ENCODE results near the gene CFAP299.

The CFAP299 gene

DNA sequence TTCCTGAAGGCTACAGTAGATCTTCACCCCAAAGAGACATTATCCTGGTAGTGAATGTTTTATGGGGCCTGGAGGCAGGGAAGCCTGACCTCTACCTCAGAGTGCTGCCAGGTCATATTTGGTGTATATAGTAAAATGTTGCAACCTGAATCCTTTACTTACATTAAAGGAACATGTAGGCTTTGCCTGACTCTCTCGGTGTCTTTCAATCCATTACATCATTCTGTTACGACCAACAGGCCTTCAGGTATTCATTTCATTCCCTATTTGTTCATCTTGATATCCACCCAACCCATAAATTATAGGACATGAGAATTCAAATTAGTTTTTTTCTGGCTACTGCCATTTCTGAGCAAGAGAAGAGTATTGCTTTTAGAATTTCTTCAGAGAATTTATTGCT is 116.5 kb downstream of the CFAP299 start:
- Histone ChIP-seq H3K79me2 (ENCODE audit: insufficient read depth, low read length) (no peaks in the 10 kb centered on the region), H4K20me1 (ENCODE audit: low read depth, low read length) (no peaks in the 10 kb centered on the region), H3K9me2 (replicated peaks; ENCODE audit: insufficient read depth, low read length) (no peaks in the 10 kb centered on the region), H3K4me3 (ENCODE audit: insufficient read depth, low read length, poor library complexity, severe bottlenecking) (no peak overlapping the region), H3K4me2 (ENCODE audit: low read depth, low read length, poor library complexity, severe bottlenecking) (no peak overlapping the region), H3K27ac (ENCODE audit: low read depth, low read length) (no peak overlapping the region), H3F3A (ENCODE audit: insufficient read depth) (no peaks in the 10 kb centered on the region), H3K9me3 (ENCODE audit: insufficient read depth, low read length) (no peaks in the 10 kb centered on the region), H3K36me3 (ENCODE audit: low read length) (no peaks in the 10 kb centered on the region), H2AFZ (ENCODE audit: low read depth, low read length, severe bottlenecking) (no peak overlapping the region), H3K27me3 (ENCODE audit: low read length) (no peaks in the 10 kb centered on the region), H3K9ac (ENCODE audit: low read length) (no peak overlapping the region)
- TF ChIP-seq, protein P1, sequence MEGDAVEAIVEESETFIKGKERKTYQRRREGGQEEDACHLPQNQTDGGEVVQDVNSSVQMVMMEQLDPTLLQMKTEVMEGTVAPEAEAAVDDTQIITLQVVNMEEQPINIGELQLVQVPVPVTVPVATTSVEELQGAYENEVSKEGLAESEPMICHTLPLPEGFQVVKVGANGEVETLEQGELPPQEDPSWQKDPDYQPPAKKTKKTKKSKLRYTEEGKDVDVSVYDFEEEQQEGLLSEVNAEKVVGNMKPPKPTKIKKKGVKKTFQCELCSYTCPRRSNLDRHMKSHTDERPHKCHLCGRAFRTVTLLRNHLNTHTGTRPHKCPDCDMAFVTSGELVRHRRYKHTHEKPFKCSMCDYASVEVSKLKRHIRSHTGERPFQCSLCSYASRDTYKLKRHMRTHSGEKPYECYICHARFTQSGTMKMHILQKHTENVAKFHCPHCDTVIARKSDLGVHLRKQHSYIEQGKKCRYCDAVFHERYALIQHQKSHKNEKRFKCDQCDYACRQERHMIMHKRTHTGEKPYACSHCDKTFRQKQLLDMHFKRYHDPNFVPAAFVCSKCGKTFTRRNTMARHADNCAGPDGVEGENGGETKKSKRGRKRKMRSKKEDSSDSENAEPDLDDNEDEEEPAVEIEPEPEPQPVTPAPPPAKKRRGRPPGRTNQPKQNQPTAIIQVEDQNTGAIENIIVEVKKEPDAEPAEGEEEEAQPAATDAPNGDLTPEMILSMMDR (IDR thresholded peaks at IDR 0.05; ENCODE audit: insufficient read depth, low read length, poor library complexity, severe bottlenecking) = no peak
- TF ChIP-seq EZH2phosphoT487 (conservative IDR thresholded peaks at IDR 0.05; ENCODE audit: low read length) = no peak

DNA sequence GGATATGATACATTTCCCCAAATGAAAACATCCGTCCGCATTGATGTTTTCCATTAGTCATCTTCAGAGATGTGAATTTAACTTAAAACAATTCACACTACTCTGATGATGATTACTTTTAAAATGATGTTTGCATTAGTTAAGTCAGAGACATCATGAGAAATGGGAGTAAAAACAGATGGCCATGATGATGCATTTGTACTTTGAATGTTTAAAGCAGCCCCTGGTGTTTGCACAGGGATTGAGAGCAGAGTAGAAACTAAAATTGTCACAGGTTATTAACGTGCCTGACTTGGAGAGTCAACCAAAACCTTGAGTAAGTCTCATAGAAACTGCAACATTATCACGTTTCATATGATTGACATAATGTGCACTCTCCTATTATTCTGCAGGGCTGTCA is 117.2 kb downstream of the CFAP299 start:
- no peaks in the 10 kb centered on the region for H3K79me2 ChIP-seq (ENCODE audit: insufficient read depth, low read length)
- H3F3A ChIP-seq (ENCODE audit: insufficient read depth) = no peaks in the 10 kb centered on the region
- no peak overlapping the region for H2AFZ ChIP-seq (ENCODE audit: low read depth, low read length, severe bottlenecking)
- no peaks in the 10 kb centered on the region for H3K27me3 ChIP-seq (ENCODE audit: low read length)
- H3K27ac ChIP-seq (ENCODE audit: low read depth, low read length) = no peak overlapping the region
- TF ChIP-seq, protein P1 (IDR thresholded peaks at IDR 0.05; ENCODE audit: insufficient read depth, low read length, poor library complexity, severe bottlenecking) = no peak
- TF ChIP-seq EZH2phosphoT487 (conservative IDR thresholded peaks at IDR 0.05; ENCODE audit: low read length) = no peak
- H3K9me3 ChIP-seq (ENCODE audit: insufficient read depth, low read length) = no peaks in the 10 kb centered on the region
- no peaks in the 10 kb centered on the region for H3K36me3 ChIP-seq (ENCODE audit: low read length)
- H4K20me1 ChIP-seq (ENCODE audit: low read depth, low read length) = no peaks in the 10 kb centered on the region
- H3K9ac ChIP-seq (ENCODE audit: low read length) = no peak overlapping the region
- no peaks in the 10 kb centered on the region for H3K9me2 ChIP-seq (replicated peaks; ENCODE audit: insufficient read depth, low read length)
- H3K4me2 ChIP-seq (ENCODE audit: low read depth, low read length, poor library complexity, severe bottlenecking) = no peak overlapping the region
- H3K4me3 ChIP-seq (ENCODE audit: insufficient read depth, low read length, poor library complexity, severe bottlenecking) = no peak overlapping the region

DNA sequence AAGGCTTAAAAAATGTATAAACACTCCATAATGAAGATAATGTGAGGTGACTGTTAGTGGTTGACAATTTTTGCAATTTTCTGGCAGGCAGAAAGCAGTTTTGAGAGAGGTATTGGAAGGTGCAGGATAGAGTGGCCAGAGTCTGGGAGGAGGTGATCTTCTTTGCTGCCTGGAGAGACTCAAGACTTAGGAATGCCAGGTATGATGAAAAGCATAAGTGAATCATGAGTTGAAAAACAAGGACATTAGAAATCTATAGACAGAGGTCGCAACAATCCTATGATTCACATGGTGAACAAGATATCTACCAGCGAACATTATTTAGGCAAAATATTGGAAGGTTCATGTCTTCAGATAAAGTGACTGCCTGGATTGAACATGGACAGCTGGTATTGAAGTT is 118.5 kb downstream of the CFAP299 start:
- H3K27me3 ChIP-seq (ENCODE audit: low read length) = no peaks in the 10 kb centered on the region
- no peak overlapping the region for H2AFZ ChIP-seq (ENCODE audit: low read depth, low read length, severe bottlenecking)
- no peak overlapping the region for H3K4me3 ChIP-seq (ENCODE audit: insufficient read depth, low read length, poor library complexity, severe bottlenecking)

More for the DNA sequence above, 118.5 kb downstream of the CFAP299 start:
- H3K36me3 ChIP-seq (ENCODE audit: low read length) = no peaks in the 10 kb centered on the region
- TF ChIP-seq, protein P1 (IDR thresholded peaks at IDR 0.05; ENCODE audit: insufficient read depth, low read length, poor library complexity, severe bottlenecking) = no peak
- TF ChIP-seq EZH2phosphoT487 (conservative IDR thresholded peaks at IDR 0.05; ENCODE audit: low read length) = no peak
- no peaks in the 10 kb centered on the region for H3K9me2 ChIP-seq (replicated peaks; ENCODE audit: insufficient read depth, low read length)
- no peak overlapping the region for H3K9ac ChIP-seq (ENCODE audit: low read length)
- no peaks in the 10 kb centered on the region for H3F3A ChIP-seq (ENCODE audit: insufficient read depth)
- no peaks in the 10 kb centered on the region for H4K20me1 ChIP-seq (ENCODE audit: low read depth, low read length)
- no peak overlapping the region for H3K27ac ChIP-seq (ENCODE audit: low read depth, low read length)
- H3K9me3 ChIP-seq (ENCODE audit: insufficient read depth, low read length) = no peaks in the 10 kb centered on the region
- H3K4me2 ChIP-seq (ENCODE audit: low read depth, low read length, poor library complexity, severe bottlenecking) = no peak overlapping the region
- H3K79me2 ChIP-seq (ENCODE audit: insufficient read depth, low read length) = no peaks in the 10 kb centered on the region
